Naive B cell (primary cell): ENCODE data around the gene MYBPC1. TPM values are rescaled to one million over a fixed set of nuclear protein-coding genes. Genes with fewer than 3 reads are reported as not detected.
A peak's percentile ranks its signal among the peaks of the same experiment; 100 is the strongest.

Source experiments
- ATAC-seq, 2 donors: fragments of 150-1000 bp; cut with Tn5 transposase; 2 replicates each; pipeline ENCODE4 v1.10.0; 2021; ENCODE audit warnings: low read depth in 2 of 2, mild to moderate bottlenecking in 2 of 2, moderate library complexity in 2 of 2
- DNase-seq: peaks from one replicate; pipeline ENCODE4 v3.0.0; 2022
- H3K27ac Mint-ChIP-seq, 6 donors: one replicate each; pipeline ENCODE4 v1.8.0; 2020 to 2022; ENCODE audit warnings: mild to moderate bottlenecking in 6 of 6, mixed read lengths in 6 of 6, moderate library complexity in 5 of 6, inconsistent platforms in 2 of 6
- H3K27me3 Mint-ChIP-seq, 3 donors: one replicate each; pipeline ENCODE4 v1.8.0; 2021 to 2022; ENCODE audit warnings: mixed read lengths in 3 of 3, mild to moderate bottlenecking in 1 of 3
- H3K36me3 Mint-ChIP-seq, 2 donors: one replicate each; pipeline ENCODE4 v1.8.0; 2020 to 2022; ENCODE audit warnings: mixed read lengths in 2 of 2, inconsistent platforms in 1 of 2, mild to moderate bottlenecking in 1 of 2
- H3K4me1 Mint-ChIP-seq, 3 donors: one replicate each; pipeline ENCODE4 v1.8.0; 2020 to 2022; ENCODE audit warnings: mixed read lengths in 3 of 3, inconsistent platforms in 1 of 3, mild to moderate bottlenecking in 1 of 3, moderate library complexity in 1 of 3
- H3K4me3 Mint-ChIP-seq, 8 donors: one replicate each; pipeline ENCODE4 v1.8.0; 2020 to 2022; ENCODE audit warnings: mild to moderate bottlenecking in 8 of 8, mixed read lengths in 8 of 8, moderate library complexity in 8 of 8, inconsistent platforms in 2 of 8
- H3K9me3 Mint-ChIP-seq, 7 donors: one replicate each; pipeline ENCODE4 v1.8.0; 2020 to 2022; ENCODE audit warnings: mixed read lengths in 7 of 7, mild to moderate bottlenecking in 5 of 7, inconsistent platforms in 2 of 7, moderate library complexity in 1 of 7
- polyA plus RNA-seq, 6 donors: library from polyadenylated mRNA; unstranded; fragments of 300-500 nt; fragmentation: Illumina TruSeq; gene quantifications; one replicate each; pipeline ENCODE4 v1.2.3, GENCODE V29; 2021; ENCODE audit warnings: low read depth in 6 of 6

MYBPC1 gene
- polyA plus RNA-seq, 6 donors from 2014 or later = not detected

- DNase-seq (no peak), ATAC-seq (no peak)
- H3K4me1 Mint-ChIP-seq = no peaks in the 10 kb centered on the region
- H3K27me3 Mint-ChIP-seq = no peaks in the 10 kb centered on the region
- H3K4me3 Mint-ChIP-seq = no peak overlapping the region
- H3K36me3 Mint-ChIP-seq = no peaks in the 10 kb centered on the region
- H3K9me3 Mint-ChIP-seq = no peaks in the 10 kb centered on the region
- H3K27ac Mint-ChIP-seq = peak overlapping the region in 2 of 6 donors; percentile 6 to 71
Observed at GRCh38 chr12:101608301-101609133, 13.7 kb downstream of the MYBPC1 start.

DNA sequence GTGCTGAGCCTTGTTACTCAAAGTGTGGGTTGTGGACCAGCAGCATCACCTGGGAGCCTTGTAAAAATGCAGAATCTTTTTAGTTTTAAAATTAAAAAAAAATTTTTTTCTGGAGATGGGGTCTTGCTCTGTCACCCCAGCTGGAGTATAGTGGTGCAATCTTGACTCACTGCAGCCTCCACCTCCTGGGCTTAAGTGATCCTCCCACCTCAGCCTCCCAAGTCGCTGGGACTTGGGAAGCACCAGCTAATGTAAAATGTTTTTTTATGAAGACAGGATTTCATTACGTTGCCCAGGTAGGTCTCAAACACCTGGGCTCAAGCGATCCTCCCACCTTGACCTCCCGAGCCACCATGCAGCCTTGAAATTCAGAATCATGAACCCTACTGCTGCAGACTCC is 14.4 kb downstream of the MYBPC1 start:
- DNase-seq = no peak
- no peak overlapping the region for H3K27ac Mint-ChIP-seq
- no peaks in the 10 kb centered on the region for H3K27me3 Mint-ChIP-seq
- no peak for ATAC-seq
- H3K9me3 Mint-ChIP-seq = no peaks in the 10 kb centered on the region
- H3K4me1 Mint-ChIP-seq = no peaks in the 10 kb centered on the region
- no peaks in the 10 kb centered on the region for H3K36me3 Mint-ChIP-seq
- no peak overlapping the region for H3K4me3 Mint-ChIP-seq

GRCh38 chr12:101612160-101612916 is 17.6 kb downstream of the MYBPC1 start:
- Mint-ChIP-seq H3K4me3 (no peak overlapping the region), H3K9me3 (no peaks in the 10 kb centered on the region)

GRCh38 chr12:101616027-101616494 is 21.3 kb downstream of the MYBPC1 start:
- H3K4me1 Mint-ChIP-seq = peaks cover 8 to 33% (median 27%) of the 10 kb centered on the region in 3 donors
- H3K4me3 Mint-ChIP-seq = peak overlapping the region in 5 of 8 donors; percentile 0 to 71 (median 21)
- peak overlapping the region in 4 of 6 donors; percentile 11 to 66 (median 37) for H3K27ac Mint-ChIP-seq
- no peaks in the 10 kb centered on the region for H3K27me3 Mint-ChIP-seq
- H3K9me3 Mint-ChIP-seq = no peaks in the 10 kb centered on the region
- no peak for DNase-seq
- no peaks in the 10 kb centered on the region for H3K36me3 Mint-ChIP-seq
- no peak for ATAC-seq

More at GRCh38 chr12:101612160-101612916, 17.6 kb downstream of the MYBPC1 start:
- Mint-ChIP-seq H3K27ac (no peak overlapping the region), H3K4me1 (peaks cover 0 to 18% (median 13%) of the 10 kb centered on the region in 3 donors), H3K27me3 (no peaks in the 10 kb centered on the region), H3K36me3 (no peaks in the 10 kb centered on the region)
- DNase-seq (no peak), ATAC-seq (no peak)

- H3K36me3 Mint-ChIP-seq = no peaks in the 10 kb centered on the region
- H3K27ac Mint-ChIP-seq = peak overlapping the region in 1 of 6 donors; percentile 69
- no peak overlapping the region for H3K4me3 Mint-ChIP-seq
- no peak for DNase-seq
- no peak for ATAC-seq
- H3K4me1 Mint-ChIP-seq = peaks cover 8 to 33% (median 27%) of the 10 kb centered on the region in 3 donors
- no peaks in the 10 kb centered on the region for H3K27me3 Mint-ChIP-seq
- no peaks in the 10 kb centered on the region for H3K9me3 Mint-ChIP-seq
Observed at GRCh38 chr12:101619026-101619786, 24.4 kb downstream of the MYBPC1 start.

DNA sequence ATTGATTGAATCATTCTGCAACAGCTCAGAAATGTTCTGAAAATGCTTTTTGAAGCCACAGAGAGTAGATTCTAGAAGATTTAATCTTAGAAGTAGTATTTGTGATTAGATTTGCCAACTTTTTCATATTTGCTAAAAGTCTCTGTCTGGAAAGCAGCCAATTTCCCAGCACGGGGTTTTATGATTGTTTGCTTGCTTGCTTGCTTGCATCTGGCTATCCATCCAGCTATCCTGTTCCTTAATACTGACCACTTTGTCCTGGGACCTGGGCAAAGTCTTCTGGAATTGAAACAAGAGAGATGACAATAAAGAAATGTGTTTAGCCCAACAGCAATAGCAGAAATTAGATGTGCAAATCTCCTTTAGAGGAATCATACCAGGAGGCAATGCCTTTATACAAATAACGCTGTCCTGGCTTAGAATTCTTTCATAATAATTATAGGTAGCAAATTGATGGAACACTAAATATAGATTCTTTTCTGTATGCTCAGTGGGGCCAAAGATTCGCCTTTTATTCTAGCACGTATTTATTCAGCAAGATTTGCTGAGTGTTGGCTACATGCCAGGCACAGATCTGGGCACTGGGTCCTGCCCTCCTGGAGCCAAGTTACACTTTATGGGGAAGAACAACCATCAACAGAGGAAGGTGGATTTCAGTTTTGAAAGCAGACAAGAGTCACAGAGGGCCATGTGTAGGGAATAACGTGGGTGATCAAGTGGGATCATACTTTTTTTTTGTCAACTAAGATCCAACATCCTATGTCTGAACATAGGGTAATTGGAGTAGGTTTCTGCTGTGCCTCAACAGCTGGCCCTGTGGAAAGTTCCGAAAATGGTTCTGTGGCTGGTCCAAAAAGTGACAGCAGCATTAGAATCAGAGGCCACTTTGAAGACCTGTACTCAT is 25.3 kb downstream of the MYBPC1 start:
- peak overlapping the region in 3 of 8 donors; percentile 18 to 61 (median 42) for H3K4me3 Mint-ChIP-seq
- no peaks in the 10 kb centered on the region for H3K9me3 Mint-ChIP-seq
- no peak for DNase-seq
- ATAC-seq = no peak
- H3K27me3 Mint-ChIP-seq = no peaks in the 10 kb centered on the region
- peaks cover 8 to 33% (median 24%) of the 10 kb centered on the region in 3 donors for H3K4me1 Mint-ChIP-seq
- peak overlapping the region in 2 of 6 donors; percentile 1 to 24 for H3K27ac Mint-ChIP-seq
- no peaks in the 10 kb centered on the region for H3K36me3 Mint-ChIP-seq

DNA sequence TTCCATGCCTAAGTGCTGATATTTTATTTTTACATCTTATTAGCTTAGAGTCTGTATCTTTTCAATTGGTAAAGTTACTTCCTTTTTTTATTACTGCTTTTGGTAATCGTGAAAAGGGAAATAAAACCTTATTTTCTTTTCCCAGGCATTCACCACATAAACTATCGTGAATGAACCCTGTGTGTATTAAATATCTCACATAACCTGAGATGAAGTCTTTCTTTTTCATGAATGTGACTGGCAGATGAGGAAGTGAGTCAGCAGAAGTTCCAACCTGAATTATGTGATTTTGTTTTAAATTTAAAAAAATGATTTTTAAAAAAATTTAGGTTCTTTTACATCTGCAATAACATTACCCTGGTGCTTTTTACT is 26.0 kb downstream of the MYBPC1 start:
- DNase-seq (peak; percentile 9), ATAC-seq (peak in 1 of 2 donors; percentile 72)
- Mint-ChIP-seq H3K9me3 (no peaks in the 10 kb centered on the region), H3K27me3 (no peaks in the 10 kb centered on the region), H3K4me3 (peak overlapping the region in 1 of 8 donors; percentile 30), H3K4me1 (peaks cover 8 to 29% (median 22%) of the 10 kb centered on the region in 3 donors), H3K27ac (peak overlapping the region in 1 of 6 donors; percentile 24), H3K36me3 (no peaks in the 10 kb centered on the region)

GRCh38 chr12:101628676-101629075 is 33.9 kb downstream of the MYBPC1 start:
- Mint-ChIP-seq H3K27me3 (no peaks in the 10 kb centered on the region), H3K4me1 (peaks cover 5 to 15% (median 14%) of the 10 kb centered on the region in 3 donors), H3K27ac (no peak overlapping the region), H3K9me3 (no peaks in the 10 kb centered on the region), H3K4me3 (no peak overlapping the region), H3K36me3 (no peaks in the 10 kb centered on the region)
- ATAC-seq = no peak
- no peak for DNase-seq

DNA sequence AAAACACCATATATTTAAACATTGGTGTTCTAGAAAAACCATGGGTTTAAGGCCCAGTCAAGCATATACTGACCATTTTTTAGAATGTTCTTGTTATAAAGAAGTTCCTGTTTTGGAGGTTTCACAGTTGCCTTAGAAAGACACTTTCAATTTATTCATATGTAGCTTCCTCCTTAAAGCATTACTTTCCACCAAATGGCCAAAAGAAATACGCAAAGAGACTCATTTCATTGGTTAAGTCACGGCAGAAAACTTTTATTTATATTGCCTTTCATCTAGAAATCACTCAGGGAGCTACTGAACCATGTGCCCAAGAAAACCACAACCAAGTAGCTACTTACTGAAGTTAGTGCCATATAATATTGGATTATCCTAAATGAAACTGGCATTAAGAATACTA is 40.0 kb downstream of the MYBPC1 start:
- H3K36me3 Mint-ChIP-seq = peaks cover 0 to 3% of the 10 kb centered on the region in 2 donors
- ATAC-seq (peak; percentile 95 to 98), DNase-seq (peak; percentile 80)
- H3K27me3 Mint-ChIP-seq = no peaks in the 10 kb centered on the region
- H3K4me3 Mint-ChIP-seq = peak overlapping the region; percentile 51 to 83 (median 74)
- H3K4me1 Mint-ChIP-seq = peaks cover 25 to 40% (median 37%) of the 10 kb centered on the region in 3 donors
- peak overlapping the region; percentile 91 to 97 (median 95) for H3K27ac Mint-ChIP-seq
- no peaks in the 10 kb centered on the region for H3K9me3 Mint-ChIP-seq

GRCh38 chr12:101637936-101638335 is 43.2 kb downstream of the MYBPC1 start:
- peaks cover 0 to 7% of the 10 kb centered on the region in 2 donors for H3K36me3 Mint-ChIP-seq
- no peaks in the 10 kb centered on the region for H3K9me3 Mint-ChIP-seq
- no peak overlapping the region for H3K27ac Mint-ChIP-seq
- H3K4me1 Mint-ChIP-seq = peaks cover 31 to 41% (median 35%) of the 10 kb centered on the region in 3 donors
- no peak overlapping the region for H3K4me3 Mint-ChIP-seq
- no peak for ATAC-seq
- H3K27me3 Mint-ChIP-seq = peaks cover 0 to 8% (median 7%) of the 10 kb centered on the region in 3 donors
- no peak for DNase-seq

DNA sequence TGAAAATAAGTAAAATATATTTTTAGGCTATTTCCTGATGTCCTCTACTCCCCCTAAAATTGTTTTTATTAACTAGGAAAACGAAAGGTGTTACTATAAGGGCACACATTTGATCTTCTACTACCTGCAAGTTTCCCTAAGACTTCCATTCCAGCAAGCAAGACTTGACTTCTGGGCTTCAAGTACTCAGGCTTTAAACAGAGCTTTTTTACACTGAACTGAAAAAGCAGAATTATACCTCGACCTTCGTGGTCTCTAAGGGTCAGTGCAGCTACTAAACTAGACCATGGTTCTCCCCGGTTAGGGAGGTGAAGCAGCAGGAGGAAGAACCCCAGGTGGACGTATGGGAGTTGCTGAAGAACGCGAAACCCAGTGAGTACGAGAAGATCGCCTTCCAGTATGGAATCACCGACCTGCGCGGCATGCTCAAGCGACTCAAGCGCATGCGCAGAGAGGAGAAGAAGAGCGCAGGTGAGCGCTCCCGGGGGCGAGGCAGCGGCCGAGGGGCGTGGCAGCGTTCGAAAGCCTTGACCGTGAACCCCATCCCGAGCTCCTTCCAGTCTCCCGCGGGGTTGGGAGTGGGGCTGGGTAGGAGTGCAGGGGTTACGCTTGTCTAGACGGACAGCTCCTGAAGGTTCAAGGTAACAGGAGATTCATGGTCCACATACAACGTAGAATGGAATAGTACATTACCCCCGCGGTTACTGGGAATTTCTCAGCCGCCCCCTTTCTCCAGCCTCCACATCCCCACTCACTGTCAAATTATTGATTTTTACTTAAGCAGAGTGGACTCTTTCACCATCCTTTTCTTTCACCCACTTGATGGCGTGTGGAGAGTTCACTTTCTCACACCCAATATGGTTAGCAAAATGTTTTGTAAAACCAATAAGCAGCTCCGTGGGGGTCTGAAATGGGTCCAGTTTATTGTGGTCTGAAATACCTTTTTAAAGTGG is 47.6 kb downstream of the MYBPC1 start:
- Mint-ChIP-seq H3K27ac (peak overlapping the region in 4 of 6 donors; percentile 30 to 75 (median 68)), H3K4me3 (peak overlapping the region; percentile 57 to 90 (median 84)), H3K36me3 (peaks cover 0 to 3% of the 10 kb centered on the region in 2 donors), H3K9me3 (no peaks in the 10 kb centered on the region), H3K27me3 (peaks cover 0 to 8% (median 7%) of the 10 kb centered on the region in 3 donors), H3K4me1 (peaks cover 6 to 16% (median 10%) of the 10 kb centered on the region in 3 donors)
- peak; percentile 30 for DNase-seq
- ATAC-seq = peak; percentile 54 to 61
